Activated CD4-positive, alpha-beta T cell treated with anti-CD3 and anti-CD28 coated beads for 36 hours (primary cell): Measurements from ENCODE around the gene TBC1D24. TPM values are rescaled to one million over a fixed set of nuclear protein-coding genes. Genes with fewer than 3 reads are reported as not detected.
"Not testable (repeated sequence)": the region's sequence is repeated elsewhere in the genome, so short reads cannot be mapped to it uniquely, and the experiment has no call there.

ENCODE experiments used
- ATAC-seq: fragments of 200-7000 bp; cut with Tn5 transposase; one replicate; pipeline ENCODE4 v1.10.0; 2021; ENCODE audit warnings: mild to moderate bottlenecking, moderate library complexity
- CTCF ChIA-PET: fragments of 350-600 bp; sonication (Branson Sonifier 250); formaldehyde crosslinking; loops from one replicate; lab custom pipeline; 2021; ENCODE audit warnings: antibody characterized with exemption; lab: Charles Lee
- POLR2A ChIA-PET: fragments of 350-600 bp; sonication (Branson Sonifier 250); formaldehyde crosslinking; loops from one replicate; lab custom pipeline; 2021; ENCODE audit warnings: antibody characterized with exemption, inconsistent platforms; lab: Charles Lee
- DNase-seq: peaks from one replicate; pipeline ENCODE4 v3.0.0-alpha.2; 2020
- H3K27ac Mint-ChIP-seq: one replicate; pipeline ENCODE4 v1.8.0; 2021; ENCODE audit warnings: mixed read lengths
- H3K27me3 Mint-ChIP-seq: one replicate; pipeline ENCODE4 v1.8.0; 2021; ENCODE audit warnings: mixed read lengths
- H3K36me3 Mint-ChIP-seq: one replicate; pipeline ENCODE4 v1.8.0; 2021; ENCODE audit warnings: low read depth, mixed read lengths
- H3K4me1 Mint-ChIP-seq: one replicate; pipeline ENCODE4 v1.8.0; 2021; ENCODE audit warnings: mixed read lengths
- H3K4me3 Mint-ChIP-seq: one replicate; pipeline ENCODE4 v1.8.0; 2021; ENCODE audit warnings: mild to moderate bottlenecking, moderate library complexity, mixed read lengths
- H3K9me3 Mint-ChIP-seq: one replicate; pipeline ENCODE4 v1.8.0; 2021; ENCODE audit warnings: low read depth, mixed read lengths
- intact Hi-C, 2 experiments: fragments of 100-400 bp; cut with DNase I in 1 of 2; cut with micrococcal nuclease in 1 of 2; formaldehyde crosslinking; loops; one replicate each; pipeline versions ENCODE4 v1.14.2 to v1.15.1; 2022 to 2024; cut with DNase I, micrococcal nuclease
- total RNA-seq, 2 experiments: library from RNA; stranded (reverse); gene quantifications; one replicate each; pipeline ENCODE4 v1.2.3, GENCODE V29; 2021

The TBC1D24 gene
- total RNA-seq, 2 experiments from 2014 or later = 10.4 to 12.7 TPM

GRCh38 chr16:2476345-2476720 lies 1.4 kb downstream of the TBC1D24 start:
- peaks cover 6% of the 10 kb centered on the region for H3K4me1 Mint-ChIP-seq
- H3K9me3 Mint-ChIP-seq = no peaks in the 10 kb centered on the region
- H3K27ac Mint-ChIP-seq = no peak overlapping the region
- peaks cover 8% of the 10 kb centered on the region for H3K27me3 Mint-ChIP-seq
- CTCF ChIA-PET = no interaction called here
- intact Hi-C loops = loop anchor here in 1 of 2 experiments (5.0 kb wide), 1 partner anchor 36 kb away; the partner anchor contains the start of gene ATP6V0C
- ATAC-seq (no peak), DNase-seq (no peak)
- POLR2A ChIA-PET = no interaction called here
- no peaks in the 10 kb centered on the region for H3K36me3 Mint-ChIP-seq
- H3K4me3 Mint-ChIP-seq = peak overlapping the region; percentile 60

GRCh38 chr16:2476741-2477140 lies 1.8 kb downstream of the TBC1D24 start:
- ChIA-PET CTCF (no interaction called here), POLR2A (no interaction called here)
- no peak for DNase-seq
- no peak for ATAC-seq
- Mint-ChIP-seq H3K9me3 (no peaks in the 10 kb centered on the region), H3K27me3 (peaks cover 8% of the 10 kb centered on the region), H3K4me1 (peaks cover 6% of the 10 kb centered on the region), H3K36me3 (no peaks in the 10 kb centered on the region), H3K4me3 (peak overlapping the region; percentile 60), H3K27ac (no peak overlapping the region)
- intact Hi-C loops = loop anchor here in 1 of 2 experiments (5.0 kb wide), 1 partner anchor 36 kb away; the partner anchor contains the start of gene ATP6V0C

- intact Hi-C loops = loop anchor here in 1 of 2 experiments (5.0 kb wide), 1 partner anchor 35 kb away; the partner anchor contains the start of gene ATP6V0C
- DNase-seq (no peak), ATAC-seq (no peak)
- Mint-ChIP-seq H3K9me3 (no peaks in the 10 kb centered on the region), H3K36me3 (no peaks in the 10 kb centered on the region), H3K27me3 (peaks cover 8% of the 10 kb centered on the region), H3K4me1 (peaks cover 6% of the 10 kb centered on the region), H3K4me3 (no peak overlapping the region), H3K27ac (no peak overlapping the region)
- ChIA-PET CTCF (interaction anchor here (0.5 to 1.3 kb wide), 3 partner anchors 8 to 423 kb away, joined by 3 to 4 read pairs (median 3); no protein-coding TSS in a partner anchor), POLR2A (no interaction called here)
These were observed 2.4 kb downstream of the TBC1D24 start for GRCh38 chr16:2477327-2477726.

GRCh38 chr16:2478279-2478678 lies 3.4 kb downstream of the TBC1D24 start:
- Mint-ChIP-seq H3K27me3 (peaks cover 1% of the 10 kb centered on the region), H3K4me3 (no peak overlapping the region), H3K36me3 (no peaks in the 10 kb centered on the region), H3K4me1 (peaks cover 1% of the 10 kb centered on the region), H3K9me3 (no peaks in the 10 kb centered on the region), H3K27ac (no peak overlapping the region)
- intact Hi-C loops = loop anchor here in 1 of 2 experiments (5.0 kb wide), 1 partner anchor 34 kb away; the partner anchor contains the start of gene ATP6V0C
- DNase-seq = no peak
- ChIA-PET POLR2A (no interaction called here), CTCF (interaction anchor here (0.6 to 1.3 kb wide), 3 partner anchors 10 to 23 kb away, joined by 3 to 4 read pairs (median 3); no protein-coding TSS in a partner anchor)
- ATAC-seq = no peak

- H3K9me3 Mint-ChIP-seq, DNase-seq, H3K4me1 Mint-ChIP-seq, H3K36me3 Mint-ChIP-seq, H3K27ac Mint-ChIP-seq, ATAC-seq, CTCF ChIA-PET, POLR2A ChIA-PET, H3K27me3 Mint-ChIP-seq, H3K4me3 Mint-ChIP-seq: not testable (repeated sequence)
- intact Hi-C loops = loop anchor here (5.0 to 10.0 kb wide), 2 partner anchors 32 to 455 kb away; partner anchors contain the start of genes ATP6V0C (in 1 of the 2) and NHERF2 (in 1 of the 2)
These were observed 5.1 kb downstream of the TBC1D24 start for GRCh38 chr16:2479996-2480395.

GRCh38 chr16:2480948-2481347 lies 6.0 kb downstream of the TBC1D24 start:
- ATAC-seq = no peak
- ChIA-PET POLR2A (no interaction called here), CTCF (no interaction called here)
- no peaks in the 10 kb centered on the region for H3K9me3 Mint-ChIP-seq
- H3K36me3 Mint-ChIP-seq = no peaks in the 10 kb centered on the region
- no peaks in the 10 kb centered on the region for H3K27me3 Mint-ChIP-seq
- intact Hi-C loops = loop anchor here in 1 of 2 experiments (10.0 kb wide), 1 partner anchor 456 kb away; the partner anchor contains the start of gene NHERF2
- no peaks in the 10 kb centered on the region for H3K4me1 Mint-ChIP-seq
- no peak for DNase-seq
- H3K27ac Mint-ChIP-seq = no peak overlapping the region
- no peak overlapping the region for H3K4me3 Mint-ChIP-seq

GRCh38 chr16:2481676-2482075 lies 6.7 kb downstream of the TBC1D24 start:
- CTCF ChIA-PET = interaction anchor here (0.6 kb wide), 1 partner anchor 53 kb away, joined by 3 read pairs; no protein-coding TSS in a partner anchor
- Mint-ChIP-seq H3K27me3 (no peaks in the 10 kb centered on the region), H3K4me3 (no peak overlapping the region), H3K9me3 (no peaks in the 10 kb centered on the region), H3K4me1 (peaks cover 2% of the 10 kb centered on the region), H3K36me3 (peaks cover under 1% of the 10 kb centered on the region), H3K27ac (no peak overlapping the region)
- intact Hi-C loops = loop anchor here in 1 of 2 experiments (10.0 kb wide), 1 partner anchor 457 kb away; the partner anchor contains the start of gene NHERF2
- POLR2A ChIA-PET = no interaction called here
- DNase-seq (no peak), ATAC-seq (no peak)

- Mint-ChIP-seq H3K27ac (no peak overlapping the region), H3K36me3 (peaks cover 2% of the 10 kb centered on the region), H3K4me1 (peaks cover 7% of the 10 kb centered on the region), H3K27me3 (no peaks in the 10 kb centered on the region), H3K4me3 (no peak overlapping the region), H3K9me3 (no peaks in the 10 kb centered on the region)
- intact Hi-C loops = loop anchor here in 1 of 2 experiments (10.0 kb wide), 1 partner anchor 457 kb away; the partner anchor contains the start of gene NHERF2
- ChIA-PET POLR2A (no interaction called here), CTCF (interaction anchor here (0.6 kb wide), 1 partner anchor 54 kb away, joined by 3 read pairs; no protein-coding TSS in a partner anchor)
- DNase-seq = no peak
- no peak for ATAC-seq
These were observed 7.3 kb downstream of the TBC1D24 start for GRCh38 chr16:2482249-2482648.

- intact Hi-C loops = loop anchor here in 1 of 2 experiments (10.0 kb wide), 1 partner anchor 458 kb away; the partner anchor contains the start of gene NHERF2
- Mint-ChIP-seq H3K4me3 (no peak overlapping the region), H3K9me3 (no peaks in the 10 kb centered on the region), H3K36me3 (peaks cover 2% of the 10 kb centered on the region), H3K27me3 (no peaks in the 10 kb centered on the region), H3K27ac (no peak overlapping the region), H3K4me1 (peaks cover 11% of the 10 kb centered on the region)
- POLR2A ChIA-PET = no interaction called here
- ATAC-seq (no peak), DNase-seq (no peak)
- CTCF ChIA-PET = interaction anchor here (1.1 kb wide), 1 partner anchor 50 kb away, joined by 3 read pairs; no protein-coding TSS in a partner anchor
These were observed 8.0 kb downstream of the TBC1D24 start for GRCh38 chr16:2482708-2483534.

- H3K4me3 Mint-ChIP-seq = no peak overlapping the region
- intact Hi-C loops = loop anchor here in 1 of 2 experiments (10.0 kb wide), 1 partner anchor 459 kb away; the partner anchor contains the start of gene NHERF2
- H3K36me3 Mint-ChIP-seq = peaks cover 2% of the 10 kb centered on the region
- DNase-seq = no peak
- no peak for ATAC-seq
- ChIA-PET CTCF (interaction anchor here (0.9 kb wide), 1 partner anchor 290 kb away, joined by 4 read pairs; no protein-coding TSS in a partner anchor), POLR2A (no interaction called here)
- no peak overlapping the region for H3K27ac Mint-ChIP-seq
- H3K27me3 Mint-ChIP-seq = no peaks in the 10 kb centered on the region
- no peaks in the 10 kb centered on the region for H3K9me3 Mint-ChIP-seq
- peaks cover 14% of the 10 kb centered on the region for H3K4me1 Mint-ChIP-seq
These were observed 9.3 kb downstream of the TBC1D24 start for GRCh38 chr16:2483939-2484897.
